Measurements from ENCODE around the gene LSAMP. TPM values are rescaled to one million over a fixed set of nuclear protein-coding genes. Genes with fewer than 3 reads are reported as not detected.

Gene LSAMP
- polyA plus RNA-seq, 3 donors, result not detected

- WGBS (ENCODE audit: insufficient coverage), result no CpG with 5 or more reads among the region's 3 CpGs
- H3K4me1 ChIP-seq (ENCODE audit: control insufficient read depth in 1 of 2, insufficient read depth in 2 of 2, low read length in 2 of 2), result no peaks in the 10 kb centered on the region
- H3K36me3 ChIP-seq (replicated peaks in 1 of 2; ENCODE audit: control insufficient read depth in 1 of 2, insufficient read depth in 2 of 2, low read length in 2 of 2), result no peaks in the 10 kb centered on the region
- no peaks in the 10 kb centered on the region for H3K79me2 ChIP-seq (ENCODE audit: insufficient read depth, low read length)
- Mint-ChIP-seq H3K9me3 (peaks cover 0 to 1% (median 0%) of the 10 kb centered on the region in 7 donors), H3K4me1 (no peaks in the 10 kb centered on the region), H3K27ac (no peak overlapping the region), H3K27me3 (ENCODE audit: low read depth in 3 of 3) (no peaks in the 10 kb centered on the region), H3K4me3 (no peak overlapping the region), H3K36me3 (no peaks in the 10 kb centered on the region)
- H2AFZ ChIP-seq (ENCODE audit: insufficient read depth, low read depth, low read length, poor library complexity, severe bottlenecking), result no peak overlapping the region
- H3K4me3 ChIP-seq (replicated peaks in 1 of 3; ENCODE audit: low read depth in 2 of 3, low read length in 3 of 3), result no peak overlapping the region
- no peak overlapping the region for H3K27ac ChIP-seq (ENCODE audit: low read depth in 1 of 2, low read length in 2 of 2)
- H3K27me3 ChIP-seq (ENCODE audit: control insufficient read depth in 2 of 2, insufficient read depth in 2 of 2, low read length in 2 of 2), result no peaks in the 10 kb centered on the region
- H3K4me2 ChIP-seq (replicated peaks; ENCODE audit: extremely low read depth, low read length, poor library complexity, severe bottlenecking), result no peak overlapping the region
- H3K9ac ChIP-seq (ENCODE audit: insufficient read depth, low read length, poor library complexity, severe bottlenecking), result no peak overlapping the region
- TF ChIP-seq CTCF (IDR thresholded peaks at IDR 0.05), result no peak
- H4K20me1 ChIP-seq (ENCODE audit: insufficient read depth, low read length), result no peaks in the 10 kb centered on the region
- DNase-seq, result no peak
- intact Hi-C loops (cut with micrococcal nuclease), result no loop called here
- H3K9me3 ChIP-seq (replicated peaks in 1 of 2; ENCODE audit: control insufficient read depth in 1 of 2, insufficient read depth in 1 of 2, low read length in 2 of 2), result peaks cover 0 to 4% of the 10 kb centered on the region in 2 donors
Observed at GRCh38 chr3:115898656-115899410, 546.5 kb downstream of the LSAMP start.

GRCh38 chr3:115891006-115891636 is 554.2 kb downstream of the LSAMP start:
- Histone ChIP-seq H3K79me2 (ENCODE audit: insufficient read depth, low read length) (no peaks in the 10 kb centered on the region), H3K36me3 (replicated peaks in 1 of 2; ENCODE audit: control insufficient read depth in 1 of 2, insufficient read depth in 2 of 2, low read length in 2 of 2) (no peaks in the 10 kb centered on the region), H3K4me1 (ENCODE audit: control insufficient read depth in 1 of 2, insufficient read depth in 2 of 2, low read length in 2 of 2) (no peaks in the 10 kb centered on the region), H3K9ac (ENCODE audit: insufficient read depth, low read length, poor library complexity, severe bottlenecking) (no peak overlapping the region), H3K4me3 (replicated peaks in 1 of 3; ENCODE audit: low read depth in 2 of 3, low read length in 3 of 3) (no peak overlapping the region), H3K9me3 (replicated peaks in 1 of 2; ENCODE audit: control insufficient read depth in 1 of 2, insufficient read depth in 1 of 2, low read length in 2 of 2) (no peaks in the 10 kb centered on the region), H3K27ac (ENCODE audit: low read depth in 1 of 2, low read length in 2 of 2) (no peak overlapping the region), H2AFZ (ENCODE audit: insufficient read depth, low read depth, low read length, poor library complexity, severe bottlenecking) (no peak overlapping the region), H3K27me3 (ENCODE audit: control insufficient read depth in 2 of 2, insufficient read depth in 2 of 2, low read length in 2 of 2) (no peaks in the 10 kb centered on the region), H3K4me2 (replicated peaks; ENCODE audit: extremely low read depth, low read length, poor library complexity, severe bottlenecking) (no peak overlapping the region), H4K20me1 (ENCODE audit: insufficient read depth, low read length) (no peaks in the 10 kb centered on the region)
- Mint-ChIP-seq H3K27me3 (ENCODE audit: low read depth in 3 of 3) (no peaks in the 10 kb centered on the region), H3K36me3 (no peaks in the 10 kb centered on the region), H3K4me1 (no peaks in the 10 kb centered on the region), H3K4me3 (no peak overlapping the region), H3K9me3 (peaks cover 0 to 4% (median 0%) of the 10 kb centered on the region in 7 donors), H3K27ac (no peak overlapping the region)
- no peak for DNase-seq
- no CpG with 5 or more reads among the region's 2 CpGs for WGBS (ENCODE audit: insufficient coverage)
- intact Hi-C loops (cut with micrococcal nuclease), result no loop called here
- TF ChIP-seq CTCF (IDR thresholded peaks at IDR 0.05), result no peak
